CD4-positive, alpha-beta T cell treated with Interleukin-17A for 1 hour (primary cell): Measurements from ENCODE around the gene TM9SF4.
A peak's percentile ranks its signal among the peaks of the same experiment; 100 is the strongest.
"Not testable (repeated sequence)": the region's sequence is repeated elsewhere in the genome, so short reads cannot be mapped to it uniquely, and the experiment has no call there.

Source experiments
- DNase-seq: peaks from one replicate; pipeline ENCODE4 v3.0.0-alpha.2; 2020

The TM9SF4 gene

GRCh38 chr20:32190616-32191415, 81.3 kb downstream of the TM9SF4 start:
- no peak for DNase-seq

DNA sequence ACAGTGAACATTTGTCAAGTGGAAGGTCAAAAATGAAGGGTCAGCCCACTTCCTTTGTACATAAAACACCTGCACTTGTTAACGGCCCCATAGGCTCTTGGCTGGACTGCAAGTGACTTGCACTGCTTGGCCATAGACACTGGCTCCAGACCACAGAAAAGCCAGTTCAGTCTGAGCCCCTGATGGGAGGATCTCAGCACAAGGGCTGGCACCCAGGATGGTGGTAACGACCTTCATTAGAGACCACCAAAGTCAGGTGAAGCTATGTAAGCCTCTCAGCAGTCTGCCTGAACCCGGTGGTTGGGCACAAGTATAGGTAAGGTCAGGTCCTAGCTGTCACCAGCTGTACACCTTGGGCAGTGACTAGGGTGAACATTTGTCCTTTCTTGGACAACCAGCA, 81.9 kb downstream of the TM9SF4 start:
- DNase-seq, result no peak

- no peak for DNase-seq
These were observed 82.4 kb downstream of the TM9SF4 start for GRCh38 chr20:32191873-32192272.

DNA sequence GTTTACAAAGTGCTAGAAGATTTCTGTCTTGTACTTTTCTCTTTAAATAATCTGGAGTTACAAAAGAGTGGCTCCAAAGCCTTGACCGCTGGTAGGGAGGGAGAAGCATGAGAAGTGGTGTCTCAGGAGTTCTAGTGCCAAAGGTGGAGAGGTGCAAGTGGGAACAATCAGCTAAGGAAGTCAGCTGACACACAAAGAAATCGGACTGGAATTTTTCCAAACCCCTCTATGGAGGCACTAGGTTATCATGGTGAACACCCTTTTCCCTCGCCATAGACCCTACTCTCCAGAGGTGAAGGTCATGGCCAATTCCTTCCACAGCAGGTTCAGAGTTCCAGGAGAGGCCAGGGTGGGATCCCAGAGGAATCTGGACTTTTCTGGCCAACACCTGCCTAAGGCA, 83.2 kb downstream of the TM9SF4 start:
- no peak for DNase-seq

- not testable (repeated sequence) for DNase-seq
These were observed 83.8 kb downstream of the TM9SF4 start for GRCh38 chr20:32193336-32193735.

DNA sequence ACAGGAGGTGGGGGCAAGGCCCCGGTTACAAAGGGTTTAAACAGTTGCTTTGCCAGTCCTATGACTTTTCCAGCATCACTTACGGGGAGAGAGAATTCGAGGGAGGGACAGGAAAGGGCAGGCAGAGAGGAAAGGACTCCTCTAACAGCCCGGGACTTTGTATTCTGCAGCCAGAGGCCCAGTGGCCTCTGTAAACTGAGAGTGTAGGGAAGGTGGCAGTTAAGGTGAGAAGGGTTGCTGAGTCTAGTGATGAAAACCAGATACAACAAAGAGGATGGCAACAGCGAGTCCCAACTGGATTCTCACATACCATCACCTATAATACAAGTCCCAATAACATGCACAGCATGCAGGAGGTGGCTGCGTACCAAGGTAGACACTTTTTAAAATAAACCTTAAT, 84.5 kb downstream of the TM9SF4 start:
- DNase-seq, result no peak

DNA sequence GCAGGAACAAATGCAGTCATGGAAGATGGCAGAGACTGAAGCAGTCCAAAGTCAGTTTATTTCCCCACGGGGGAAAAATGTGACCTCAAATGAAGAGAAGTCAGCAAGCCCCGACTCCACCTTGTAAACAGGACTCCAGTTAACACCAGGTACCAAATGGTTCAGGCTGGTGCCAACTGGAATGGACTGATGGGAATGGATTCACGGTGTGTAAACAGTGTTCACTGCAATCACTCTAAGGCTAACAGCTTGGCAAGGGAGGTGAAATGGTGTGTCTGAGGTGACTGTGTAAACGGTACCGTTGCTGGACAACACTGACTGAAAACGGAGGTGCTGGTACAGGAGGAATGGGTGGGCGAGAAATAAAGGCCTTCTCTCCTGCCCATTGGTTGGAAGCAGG, 86.1 kb downstream of the TM9SF4 start:
- DNase-seq, result no peak

- not testable (repeated sequence) for DNase-seq
These were observed 87.1 kb downstream of the TM9SF4 start for GRCh38 chr20:32196613-32197012.

DNA sequence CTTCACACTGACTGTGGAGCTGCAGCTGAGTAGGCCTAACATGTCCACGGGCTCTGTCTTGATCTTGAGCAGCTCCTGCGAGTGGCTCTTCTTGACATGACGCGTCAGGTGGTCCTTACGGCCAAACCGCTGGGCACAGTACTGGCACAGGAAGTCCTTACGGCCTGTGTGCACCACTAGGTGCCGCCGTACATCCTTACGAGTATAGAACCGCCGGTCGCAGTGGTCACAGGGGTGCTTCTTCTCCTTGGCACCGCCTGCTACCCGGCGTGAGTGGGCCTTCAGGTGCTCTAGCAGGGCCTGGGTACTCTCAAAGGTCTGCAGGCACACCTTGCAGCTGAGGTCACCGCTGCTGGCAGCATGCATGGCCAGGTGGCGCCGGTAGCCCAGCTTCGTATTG, 87.6 kb downstream of the TM9SF4 start:
- DNase-seq, result not testable (repeated sequence)

GRCh38 chr20:32199006-32199405, 89.5 kb downstream of the TM9SF4 start:
- no peak for DNase-seq

DNA sequence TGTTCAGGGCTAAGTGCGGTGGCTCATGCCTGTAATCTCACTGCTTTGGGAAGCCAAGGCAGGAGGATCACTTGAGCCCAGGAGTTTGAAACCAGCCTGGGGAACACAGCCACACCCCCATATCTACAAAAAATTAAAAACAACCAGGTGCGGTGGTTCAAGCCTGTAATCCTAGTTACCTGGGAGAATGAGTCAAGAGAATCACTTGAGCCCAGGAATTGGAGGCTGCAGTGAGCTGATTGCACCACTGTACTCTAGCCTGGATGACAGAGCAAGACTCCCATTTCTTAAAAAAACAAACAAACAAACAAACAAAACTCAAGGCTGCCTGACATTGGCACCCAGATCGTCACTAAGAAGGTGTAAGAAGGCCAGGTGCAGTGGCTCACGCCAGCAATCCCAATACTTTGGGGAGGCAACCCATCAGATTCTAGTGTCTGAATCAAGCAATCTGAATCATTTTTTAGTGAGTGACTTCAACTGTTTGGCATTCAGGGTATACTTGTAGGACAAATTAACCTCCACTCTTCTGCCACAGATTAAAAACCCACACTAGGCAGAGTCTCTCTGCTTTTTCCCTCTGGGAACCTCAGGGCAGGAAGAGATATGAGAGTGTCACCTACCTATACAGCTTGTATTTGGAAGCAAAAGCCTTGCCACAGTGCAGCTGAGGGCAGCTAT, 91.9 kb downstream of the TM9SF4 start:
- DNase-seq, result no peak

DNA sequence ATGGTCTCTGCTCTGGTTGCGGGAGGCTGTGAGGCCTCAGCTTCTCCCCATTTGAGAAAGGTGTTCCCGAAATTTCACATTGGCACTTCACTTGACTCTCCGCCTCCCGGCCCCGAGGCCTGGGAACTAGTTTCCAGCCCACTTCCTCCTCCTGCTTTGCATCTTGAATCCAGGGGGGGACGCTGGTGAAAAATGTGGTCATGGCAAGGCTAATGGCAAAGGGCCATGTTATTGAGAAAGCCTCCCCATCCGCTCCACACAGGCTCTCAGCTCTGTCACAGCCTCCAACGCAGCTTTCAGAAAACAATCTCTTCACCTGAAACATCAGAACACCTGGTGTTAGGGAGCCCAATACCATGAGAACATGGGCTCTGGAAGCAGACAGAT, 92.5 kb downstream of the TM9SF4 start:
- DNase-seq, result no peak

GRCh38 chr20:32203356-32204204, 94.1 kb downstream of the TM9SF4 start:
- no peak for DNase-seq

GRCh38 chr20:32204205-32205109, 94.9 kb downstream of the TM9SF4 start:
- no peak for DNase-seq

DNA sequence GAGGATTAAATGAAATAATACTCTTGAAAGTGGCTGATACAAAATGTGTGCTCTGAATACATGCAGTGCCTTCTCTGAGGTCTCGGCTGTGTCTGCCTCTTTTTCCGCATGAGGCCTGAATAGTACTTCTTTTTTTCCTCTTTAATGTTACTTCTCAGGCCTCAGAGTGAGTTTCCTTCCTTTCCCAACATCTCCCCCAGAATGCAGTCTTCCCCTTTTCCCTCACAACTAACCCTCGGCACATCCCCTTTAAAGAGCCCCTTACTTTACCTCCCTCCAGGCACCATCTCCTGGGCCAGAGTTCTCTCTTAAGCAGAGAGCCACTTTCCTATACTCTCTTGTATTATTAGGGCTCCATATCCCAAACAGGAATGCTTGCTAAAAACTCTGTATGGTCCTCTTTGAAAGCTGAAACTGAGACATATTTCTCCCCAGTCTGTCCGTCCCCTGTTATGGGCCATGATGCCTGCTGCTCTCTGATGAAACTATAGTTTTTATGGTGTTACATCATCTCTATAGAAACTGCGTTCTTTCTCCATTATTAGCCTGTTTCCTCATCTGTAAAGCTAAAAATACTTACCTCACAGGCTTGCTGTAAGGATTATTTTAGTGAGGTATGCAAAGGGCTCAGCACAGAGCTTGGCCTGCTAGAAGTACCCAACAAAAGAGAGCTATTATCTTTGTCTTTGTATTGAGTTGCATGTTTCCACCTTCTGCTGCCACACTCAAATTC, 95.8 kb downstream of the TM9SF4 start:
- DNase-seq, result no peak

DNA sequence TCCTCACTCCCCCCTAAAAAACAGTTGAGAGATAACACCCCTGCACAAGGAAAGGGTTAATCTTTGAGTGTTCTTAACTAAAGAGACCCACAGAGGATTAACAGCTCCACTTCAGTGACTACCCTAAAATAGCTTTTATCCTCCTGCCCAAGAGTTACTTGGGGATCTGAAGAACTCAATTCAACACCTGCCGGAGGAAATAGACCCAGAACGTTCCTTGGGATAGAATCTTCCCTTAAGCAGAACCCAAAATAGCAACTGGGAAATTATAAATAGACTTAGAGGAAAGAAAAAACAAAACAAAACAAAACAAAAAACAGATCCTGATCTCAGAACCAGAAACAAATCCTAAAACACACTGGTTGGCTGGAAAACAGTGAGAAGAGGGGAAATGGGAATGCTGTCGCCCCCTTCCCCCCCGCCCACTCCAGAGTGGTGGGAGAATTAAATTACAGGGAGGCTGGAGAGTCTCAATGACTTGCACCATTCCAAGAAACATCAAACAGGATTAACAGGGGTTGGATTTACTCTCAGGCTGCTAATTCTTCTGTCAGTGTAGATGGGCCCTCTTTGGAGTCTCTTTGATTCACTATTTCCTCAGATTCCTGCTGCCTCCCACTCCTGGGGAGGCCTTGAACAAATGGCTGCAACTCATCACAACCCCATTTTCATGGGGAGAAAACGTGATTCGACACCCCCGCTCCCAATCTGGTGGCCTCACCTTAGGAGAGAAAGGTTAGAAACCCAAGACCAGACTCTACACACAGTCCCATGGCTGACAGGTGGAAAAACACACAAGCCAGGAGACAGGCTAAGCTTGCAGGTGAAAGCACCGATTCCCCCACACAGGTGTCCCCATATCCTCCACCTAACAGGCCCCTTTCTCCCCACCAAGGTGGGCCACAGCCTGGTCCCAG, 96.6 kb downstream of the TM9SF4 start:
- no peak for DNase-seq

GRCh38 chr20:32206760-32207625, 97.5 kb downstream of the TM9SF4 start:
- DNase-seq, result no peak

DNA sequence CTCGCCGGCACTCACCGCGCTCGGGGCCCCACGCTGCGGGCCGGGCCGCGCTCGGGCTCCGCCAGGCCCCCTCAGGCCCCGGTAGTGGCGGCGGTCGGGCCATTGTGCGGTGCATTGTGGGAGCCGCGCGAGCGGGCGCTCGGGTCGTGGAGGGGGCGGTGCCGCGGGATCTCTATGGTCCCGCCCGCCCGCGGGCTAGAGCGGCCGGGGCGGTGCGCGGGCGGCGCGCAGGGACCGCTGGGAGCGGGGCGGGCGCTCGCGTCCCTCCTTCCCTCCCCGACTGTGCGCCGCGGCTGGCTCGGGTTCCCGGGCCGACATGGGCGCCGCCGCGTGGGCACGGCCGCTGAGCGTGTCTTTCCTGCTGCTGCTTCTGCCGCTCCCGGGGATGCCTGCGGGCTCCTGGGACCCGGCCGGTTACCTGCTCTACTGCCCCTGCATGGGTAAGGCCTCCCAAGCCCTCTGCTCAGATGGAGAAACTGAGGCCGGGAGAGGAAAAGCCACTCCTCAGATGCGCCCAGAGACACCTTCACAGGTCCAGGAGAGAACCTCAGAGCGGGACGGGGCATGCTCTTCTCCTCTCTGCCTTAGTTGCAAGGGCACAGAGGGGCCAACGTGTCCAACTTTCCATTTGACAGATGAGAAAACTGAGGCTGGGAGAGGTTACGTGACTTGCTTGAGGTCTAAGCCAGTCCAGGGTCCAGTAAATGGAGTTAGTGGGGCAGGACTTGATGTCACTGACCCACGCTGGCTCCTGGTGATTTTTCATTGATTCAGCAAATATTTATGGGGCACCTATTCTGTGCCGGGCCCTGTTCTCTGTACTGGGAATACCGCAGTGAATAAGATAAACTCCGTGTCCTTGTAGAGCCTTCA, 98.3 kb downstream of the TM9SF4 start, which contains the start of the genes PLAGL2 and POFUT1:
TSS of gene PLAGL2 (minus strand) at position 118 of the 873 bp plus-strand sequence. CDS start 5,565 bp downstream, outside the sequence.
TSS of gene POFUT1 (plus strand) at position 255 of the 873 bp plus-strand sequence. CDS start at position 317, 62 bp downstream.
- peak; percentile 91 for DNase-seq
